Fibroblast of skin of back (primary cell): ENCODE results near the gene SCAF8.
A peak's percentile ranks its signal among the peaks of the same experiment; 100 is the strongest.
"Not testable (repeated sequence)": the region's sequence is repeated elsewhere in the genome, so short reads cannot be mapped to it uniquely, and the experiment has no call there.

ENCODE experiments used
- DNase-seq: peaks from one replicate; pipeline ENCODE4 v3.0.0-alpha.2; 2013

Gene SCAF8

DNA sequence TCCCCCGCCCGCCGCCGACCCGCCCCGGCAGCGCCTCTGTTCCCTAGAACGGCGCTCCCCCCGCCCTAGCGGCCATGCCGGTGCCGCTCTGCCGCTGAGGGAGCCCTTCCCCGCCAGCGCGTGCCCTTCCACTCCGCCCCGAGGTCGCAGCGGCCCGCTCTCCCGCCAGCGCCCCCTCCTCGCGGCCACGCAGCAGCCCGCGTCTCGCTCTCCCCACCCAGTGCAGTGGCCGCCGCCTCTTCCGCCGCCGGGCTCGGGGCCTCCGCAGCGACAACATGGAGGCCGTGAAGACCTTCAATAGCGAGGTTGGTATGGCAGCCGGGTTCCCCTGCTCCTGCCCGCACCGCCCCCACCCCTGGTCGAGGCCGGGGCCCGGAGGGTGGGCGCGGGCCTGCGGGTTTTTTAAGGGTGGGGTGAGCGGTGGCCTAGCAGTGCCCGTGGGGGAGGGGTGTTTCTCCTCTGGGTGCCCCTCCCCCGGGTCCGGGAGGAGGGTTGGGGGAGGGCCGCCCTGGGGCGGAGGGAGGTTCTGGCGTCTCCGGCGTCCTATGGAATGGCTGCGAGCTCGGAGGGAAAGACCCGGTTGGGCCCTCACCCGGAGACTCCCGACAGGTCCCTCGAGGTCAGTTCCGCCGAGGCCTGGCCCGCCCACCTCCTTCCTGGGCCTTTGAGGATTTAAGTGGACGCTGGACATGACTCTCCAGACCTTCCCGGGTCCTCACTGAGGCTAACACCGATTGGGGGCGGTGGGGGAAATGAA lies 588 bp downstream of the SCAF8 start:
- DNase-seq, result peak; percentile 97

DNA sequence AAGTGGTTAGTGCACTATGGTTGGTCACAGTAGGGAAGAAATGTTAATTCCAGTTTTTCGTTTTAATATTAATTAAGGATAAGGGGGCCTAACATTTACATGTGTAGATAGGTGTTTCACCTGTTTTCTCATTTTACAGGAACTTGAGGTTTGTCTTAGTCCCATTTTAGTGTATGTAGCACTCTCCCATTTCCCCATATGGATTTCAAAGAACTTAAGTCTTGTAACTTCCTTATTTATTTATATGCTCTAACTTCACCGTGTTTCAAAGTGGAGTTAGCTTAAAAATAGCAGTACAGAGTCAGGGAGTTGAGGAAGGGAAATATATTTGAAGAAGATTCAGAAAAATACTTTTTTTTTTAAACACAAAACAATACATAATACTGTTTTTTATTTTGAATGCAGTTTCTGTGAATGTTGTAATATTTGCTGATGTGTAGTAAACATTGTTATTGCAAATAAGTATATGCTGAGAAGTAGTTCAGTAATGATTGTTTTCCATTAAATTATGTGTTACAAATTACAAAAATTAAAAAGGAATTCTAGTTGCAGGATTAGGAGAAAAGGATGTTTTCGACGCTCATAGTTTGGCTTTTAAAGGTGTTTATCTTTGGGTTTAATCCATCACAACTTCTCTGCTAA lies 3.5 kb downstream of the SCAF8 start:
- no peak for DNase-seq

DNA sequence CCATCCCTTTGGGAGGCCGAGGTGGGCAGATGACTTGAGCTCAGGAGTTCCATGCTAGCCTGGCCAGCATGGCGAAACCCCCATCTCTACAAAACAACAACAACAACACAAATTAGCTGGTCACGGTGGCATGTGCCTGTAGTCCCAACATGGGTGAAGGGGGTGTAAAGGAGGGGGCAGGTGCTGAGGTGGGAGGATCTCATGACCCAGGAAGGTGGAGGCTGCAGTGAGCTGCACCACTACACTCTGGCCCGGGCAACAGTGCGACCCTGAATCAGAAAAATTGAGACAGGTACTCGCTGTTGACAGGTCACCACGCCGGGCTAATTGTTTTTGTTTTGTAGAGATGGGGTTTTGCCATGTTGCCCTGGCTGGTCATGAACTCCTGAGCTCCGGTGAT lies 4.2 kb downstream of the SCAF8 start:
- no peak for DNase-seq

DNA sequence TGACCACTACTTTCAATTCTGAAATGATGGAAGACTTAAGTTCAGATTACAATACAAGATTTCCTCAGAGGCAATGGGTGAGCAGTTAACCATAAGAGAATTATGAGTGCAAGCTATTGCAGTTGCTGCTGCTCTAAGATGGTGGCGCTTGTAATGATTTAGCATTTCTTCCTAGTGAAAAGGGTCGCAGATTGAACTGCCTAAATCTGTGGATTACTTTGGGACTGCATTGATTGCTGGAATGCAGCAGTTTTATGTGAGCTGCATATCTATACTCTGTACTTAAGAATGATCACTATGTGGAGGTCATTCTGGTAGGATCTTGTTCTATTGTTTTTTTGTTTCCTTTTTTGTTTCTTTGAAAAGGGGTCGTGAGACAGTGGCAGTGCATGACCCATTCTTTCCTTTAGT lies 5.3 kb downstream of the SCAF8 start:
- no peak for DNase-seq

DNA sequence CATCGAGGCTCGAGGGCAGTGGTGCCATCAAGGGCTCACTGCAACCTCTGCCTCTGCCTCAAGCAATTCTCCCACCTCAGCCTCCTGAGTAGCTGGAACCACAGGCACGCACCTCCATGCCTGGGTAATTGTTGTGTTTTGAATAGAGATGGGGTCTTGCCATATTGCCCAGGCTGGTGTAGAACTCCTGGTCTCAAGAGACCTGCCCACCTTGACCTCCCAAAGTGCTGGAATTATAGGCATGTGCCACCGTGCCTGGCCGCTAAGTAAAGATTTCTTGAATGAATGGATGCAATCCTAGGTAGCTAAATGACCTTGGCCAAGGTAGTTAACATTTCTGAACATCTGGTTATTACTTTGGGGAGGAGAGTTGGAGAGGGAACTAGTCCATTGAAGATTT lies 7.4 kb downstream of the SCAF8 start:
- DNase-seq, result no peak

DNA sequence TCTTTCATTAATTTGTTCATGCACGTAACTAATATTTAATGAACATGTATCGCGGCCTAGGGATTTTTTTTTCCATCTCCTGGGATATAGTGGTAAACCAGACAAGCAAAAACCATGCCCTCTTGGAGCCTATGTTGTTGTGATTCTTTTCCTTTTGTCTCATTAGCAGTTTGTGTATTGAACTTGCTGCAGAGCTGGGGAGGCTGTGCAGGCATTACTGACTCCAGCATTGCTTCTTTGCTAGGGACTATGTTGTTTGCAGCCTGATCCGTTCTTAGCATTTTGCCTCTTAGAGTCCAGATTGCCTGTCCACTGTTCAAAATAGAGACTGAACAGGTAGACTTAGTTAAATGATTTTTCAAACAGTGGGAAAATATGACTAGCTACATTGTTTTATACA lies 9.7 kb downstream of the SCAF8 start:
- DNase-seq, result no peak

DNA sequence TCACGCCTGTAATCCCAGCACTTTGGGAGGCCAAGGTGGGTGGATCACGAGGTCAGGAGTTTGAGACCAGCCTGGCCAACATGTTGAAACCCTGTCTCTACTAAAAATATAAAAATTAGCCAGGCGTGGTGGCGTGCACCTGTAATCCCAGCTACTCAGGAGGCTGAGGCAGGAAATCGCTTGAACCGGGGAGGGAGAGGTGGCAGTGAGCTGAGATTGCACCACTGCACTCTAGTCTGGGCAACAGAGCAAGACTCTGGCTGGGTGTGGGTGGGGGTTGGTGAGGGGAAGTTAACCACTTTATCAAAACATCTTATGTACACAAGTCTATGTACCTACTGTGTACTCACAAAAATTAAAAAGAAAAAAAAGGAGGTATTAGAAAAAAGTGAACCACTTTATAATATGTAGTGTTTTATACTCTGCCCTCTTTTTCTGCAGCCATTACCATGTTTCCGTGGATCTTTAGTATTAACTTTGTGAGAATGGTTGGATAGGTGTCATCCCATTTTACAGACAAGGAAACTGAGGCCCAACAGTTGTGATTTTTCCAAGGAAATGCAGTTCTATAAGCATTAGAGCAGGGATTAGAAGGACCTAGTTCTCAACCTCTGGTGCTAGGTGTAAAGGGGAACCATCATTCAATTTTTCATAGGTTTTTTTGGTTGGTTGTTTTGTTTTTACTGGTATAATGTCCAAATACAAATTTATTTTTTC lies 11.0 kb downstream of the SCAF8 start:
- not testable (repeated sequence) for DNase-seq

DNA sequence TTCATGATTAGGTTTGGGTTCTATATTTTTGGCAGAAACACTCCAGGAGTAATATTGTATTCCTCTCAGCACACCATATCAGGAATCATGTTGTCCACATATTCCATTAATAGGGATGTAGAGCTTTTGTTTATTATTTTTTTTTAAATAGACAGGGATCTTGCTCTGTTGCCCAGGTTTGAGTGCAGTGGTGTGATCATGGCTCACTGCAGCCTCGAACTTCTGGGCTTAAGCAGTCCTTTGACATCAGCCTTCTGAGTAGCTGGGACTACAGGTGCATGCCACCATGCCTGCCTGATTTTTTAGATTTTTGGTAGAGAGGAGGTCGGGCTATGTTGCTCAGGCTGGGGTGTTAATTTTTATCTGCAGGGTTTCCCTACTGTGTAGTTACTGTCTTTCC lies 12.0 kb downstream of the SCAF8 start:
- no peak for DNase-seq

DNA sequence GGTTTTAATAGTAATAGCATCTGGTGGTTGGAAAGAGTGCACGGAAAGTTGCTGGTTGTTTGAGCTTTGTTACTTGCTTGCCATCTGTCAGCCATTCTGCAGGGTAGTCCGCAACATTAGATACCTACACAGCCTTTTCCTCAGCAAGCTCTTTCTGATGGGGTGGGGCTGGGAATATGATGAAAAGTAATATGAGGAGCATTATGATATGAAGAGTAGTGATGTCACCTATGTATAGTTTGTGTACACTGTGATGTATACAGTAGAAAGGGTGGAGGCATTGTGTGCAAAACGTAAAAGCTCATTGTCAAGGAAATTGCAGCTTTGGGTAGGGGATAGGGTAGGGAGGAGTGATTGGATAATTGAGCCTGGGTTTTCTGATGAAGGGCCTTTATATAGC lies 16.1 kb downstream of the SCAF8 start:
- DNase-seq, result no peak

DNA sequence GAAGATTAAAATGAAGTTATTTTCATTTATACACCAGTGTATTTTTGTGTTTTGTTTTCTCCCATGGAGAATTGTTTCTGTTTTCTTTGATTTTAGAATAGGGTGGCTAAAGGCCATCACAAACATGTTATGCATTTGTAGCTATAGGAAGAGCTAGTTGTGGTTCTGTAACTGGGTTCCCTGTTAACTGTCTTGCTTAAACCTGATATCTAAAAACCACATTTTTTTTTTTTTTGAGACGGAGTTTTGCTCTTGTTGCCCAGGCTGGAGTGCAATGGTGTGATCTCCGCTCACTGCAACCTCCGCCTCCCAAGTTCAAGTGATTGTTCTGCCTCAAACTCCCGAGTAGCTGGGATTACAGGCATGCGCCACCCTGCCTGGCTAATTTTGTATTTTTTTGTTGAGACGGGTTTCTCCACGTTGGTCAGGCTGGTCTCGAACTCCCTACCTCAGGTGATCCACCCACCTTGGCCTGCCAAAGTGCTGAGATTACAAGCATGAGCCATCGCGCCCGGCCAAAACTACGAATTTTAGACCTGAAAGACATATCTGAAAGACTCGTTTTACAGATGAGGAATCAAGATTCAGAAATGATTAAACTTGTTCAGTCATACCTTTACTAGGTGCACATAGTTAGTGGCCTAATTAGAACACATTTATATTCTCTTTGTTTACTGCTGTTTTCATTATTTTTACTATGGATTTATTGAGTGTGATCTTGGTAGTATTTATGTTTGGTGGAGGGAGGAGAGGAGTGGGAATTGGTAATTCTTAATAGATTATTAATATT lies 18.0 kb downstream of the SCAF8 start:
- DNase-seq, result no peak

DNA sequence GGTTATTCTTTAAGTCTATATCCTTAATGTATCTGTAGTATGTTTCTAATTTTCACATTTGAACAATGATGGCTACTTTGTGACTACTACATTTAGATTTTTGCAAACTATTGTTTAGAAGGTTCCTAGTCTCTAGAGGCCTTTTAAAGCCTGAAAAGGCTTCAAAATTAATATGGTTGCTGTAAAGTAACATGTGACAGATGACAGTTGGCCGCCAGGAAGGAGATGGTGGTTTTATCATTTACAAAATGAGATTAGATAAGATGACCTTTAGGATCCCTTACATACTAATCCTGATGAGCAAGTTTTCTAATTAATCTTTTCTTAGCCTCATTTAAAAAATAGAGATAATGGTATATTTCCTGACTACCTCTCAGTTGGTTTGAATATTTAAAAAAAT lies 18.8 kb downstream of the SCAF8 start:
- no peak for DNase-seq

DNA sequence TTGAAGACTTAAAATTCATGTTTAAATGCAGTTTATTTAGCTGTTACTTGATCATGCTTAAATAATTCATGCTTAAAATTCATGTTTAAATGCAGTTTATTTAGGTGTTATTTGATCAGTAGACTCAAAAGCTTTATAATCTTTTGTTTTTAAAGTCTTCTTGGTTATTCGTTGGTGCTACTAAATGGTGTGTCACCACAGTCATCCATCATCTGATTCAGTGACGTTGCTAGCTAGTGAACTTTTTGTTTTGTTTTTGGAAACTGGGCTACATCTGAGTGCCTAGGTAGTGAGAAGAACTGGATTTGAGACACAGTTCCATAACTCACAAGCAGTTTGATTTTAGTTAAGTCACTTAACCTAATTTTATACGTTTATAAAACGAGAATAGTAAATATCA lies 20.9 kb downstream of the SCAF8 start:
- DNase-seq, result no peak

DNA sequence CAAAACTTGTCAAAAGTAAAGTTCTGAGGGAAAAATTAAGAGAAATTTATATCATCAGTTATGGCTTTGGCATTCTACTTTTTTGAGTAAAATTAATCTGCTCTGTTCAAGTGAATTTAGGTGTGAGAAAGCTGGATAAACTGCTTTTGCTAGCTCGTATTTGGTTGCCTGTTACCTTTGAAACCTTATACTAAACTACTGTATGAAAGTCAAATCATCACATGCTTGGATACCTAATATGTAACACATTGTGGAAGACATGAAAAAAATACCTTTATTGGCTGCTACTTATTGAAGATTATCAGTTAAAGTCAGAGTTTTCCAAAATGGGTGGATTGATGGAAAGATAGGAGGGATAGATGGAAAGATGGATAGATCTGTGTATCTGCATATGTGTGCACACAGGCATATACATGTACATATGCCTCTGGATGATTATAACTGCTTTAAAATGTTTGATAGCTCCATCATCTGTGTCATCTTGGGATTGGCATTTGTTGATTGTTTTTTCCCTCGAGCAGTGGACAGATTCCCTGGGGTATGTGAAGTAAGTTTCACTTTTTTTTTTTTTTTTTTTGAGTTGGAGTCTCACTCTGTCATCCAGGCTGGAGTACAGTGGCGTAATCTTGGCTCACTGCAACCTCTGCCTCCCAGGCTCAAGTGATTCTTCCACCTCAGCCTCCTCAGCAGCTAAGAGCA lies 24.3 kb downstream of the SCAF8 start:
- DNase-seq, result no peak

DNA sequence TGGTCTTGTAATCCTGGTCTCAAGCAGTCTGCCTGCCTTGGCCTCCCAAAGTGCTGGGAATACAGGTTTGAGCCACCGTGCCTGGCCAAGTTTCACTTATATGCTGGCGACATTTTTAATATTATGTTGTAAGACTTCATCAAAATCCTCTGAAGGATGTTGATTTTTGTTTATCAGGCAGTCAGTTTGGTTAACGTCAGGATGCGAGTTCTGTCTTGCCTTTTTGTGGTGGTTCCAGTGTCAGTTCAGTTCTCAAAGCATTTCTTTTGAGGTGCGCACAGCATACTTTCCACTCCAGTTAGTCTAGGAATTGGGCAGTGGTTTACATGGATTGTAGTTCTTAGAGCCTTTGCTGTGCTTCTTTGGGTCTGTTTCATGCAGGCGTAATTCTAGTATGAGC lies 24.9 kb downstream of the SCAF8 start:
- no peak for DNase-seq

DNA sequence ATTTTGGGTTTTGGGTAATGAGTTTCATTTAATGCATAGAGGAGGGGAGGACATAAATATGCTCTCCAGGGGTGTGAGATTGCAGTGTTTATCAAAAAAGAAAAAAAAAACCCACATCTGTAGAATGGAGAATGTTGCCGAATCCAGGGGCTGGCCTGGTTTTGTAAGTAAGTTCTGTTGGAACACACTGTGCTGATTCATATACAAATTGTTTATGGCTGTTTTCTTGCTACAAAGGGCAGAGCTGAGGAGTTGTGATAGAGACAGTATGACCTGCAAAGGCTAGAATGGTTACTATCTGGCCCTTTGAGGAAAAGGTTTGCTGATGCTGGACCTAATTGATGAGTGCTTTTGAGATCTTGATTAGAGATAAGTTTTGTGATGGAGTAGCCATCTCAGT lies 30.4 kb downstream of the SCAF8 start:
- DNase-seq, result no peak

DNA sequence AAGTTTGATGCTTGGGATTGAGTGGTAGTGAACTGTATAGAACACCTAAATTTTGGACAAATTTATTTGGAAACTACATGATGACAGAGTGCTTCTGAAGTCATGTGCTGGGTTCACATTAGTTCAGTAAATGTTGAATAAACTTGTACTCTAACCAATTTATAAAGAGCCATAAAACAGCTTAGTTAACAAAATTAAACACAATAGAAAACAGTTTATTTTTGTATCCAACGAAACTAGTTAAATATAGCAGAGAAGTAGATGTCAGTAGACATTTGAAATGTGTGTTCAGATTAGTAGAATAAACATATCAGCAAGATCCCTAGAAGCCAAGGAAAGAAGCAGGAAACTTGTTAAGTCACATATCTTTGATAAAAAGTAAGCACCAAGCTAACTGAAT lies 32.1 kb downstream of the SCAF8 start:
- DNase-seq, result no peak

DNA sequence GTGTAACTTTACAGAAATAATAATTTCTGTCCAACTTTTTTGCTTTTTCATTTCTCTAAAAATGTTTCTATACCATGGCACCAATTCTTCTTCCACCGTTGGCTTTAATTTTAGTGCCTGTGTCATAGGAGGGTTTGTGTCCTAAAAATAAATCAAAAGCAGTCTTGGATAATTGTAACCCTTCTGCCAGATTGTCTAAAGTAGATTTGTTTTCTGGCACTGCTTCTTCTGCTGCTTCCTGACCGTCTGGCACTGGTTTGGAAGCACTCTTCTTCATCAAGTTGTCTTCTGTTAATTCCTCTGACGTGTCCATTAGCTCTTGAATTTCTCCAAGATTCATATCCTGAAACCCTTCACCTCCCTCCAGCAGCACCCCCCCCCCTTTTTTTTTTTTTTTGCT lies 33.1 kb downstream of the SCAF8 start:
- DNase-seq, result no peak

DNA sequence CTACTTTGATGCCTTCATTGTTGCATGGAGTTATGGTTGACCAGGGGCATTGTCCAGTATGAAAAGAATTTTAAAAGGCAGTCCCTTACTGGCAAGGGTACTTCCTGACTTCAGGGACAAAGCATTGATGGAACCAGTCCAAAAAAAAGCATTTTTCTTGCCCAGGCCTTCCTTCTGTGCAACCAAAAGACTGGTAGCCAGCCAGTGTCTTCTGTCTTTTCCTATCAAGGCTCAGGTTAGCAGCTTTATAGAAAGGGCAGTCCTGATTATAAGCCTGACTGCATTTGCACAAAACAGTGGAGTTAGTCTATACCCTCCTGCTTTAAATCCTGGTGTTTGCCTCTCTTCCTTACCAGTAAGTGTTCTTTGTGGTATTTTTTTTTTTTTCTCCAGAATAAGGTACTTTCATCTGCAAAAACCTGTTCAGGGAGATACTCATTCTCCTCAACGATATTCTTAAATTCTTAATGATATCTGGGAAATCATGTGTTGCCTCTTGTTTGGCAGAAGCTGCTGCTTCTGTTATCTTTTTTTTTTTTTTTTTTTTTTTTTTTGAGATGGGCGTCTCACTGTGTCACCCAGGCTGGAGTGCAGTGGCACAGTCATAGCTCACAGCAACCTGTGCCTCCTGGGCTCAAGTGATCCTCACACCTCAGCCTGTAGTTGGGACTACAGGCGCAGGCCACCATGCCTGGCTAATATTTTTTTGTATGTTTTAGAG lies 33.9 kb downstream of the SCAF8 start:
- DNase-seq, result peak; percentile 41

DNA sequence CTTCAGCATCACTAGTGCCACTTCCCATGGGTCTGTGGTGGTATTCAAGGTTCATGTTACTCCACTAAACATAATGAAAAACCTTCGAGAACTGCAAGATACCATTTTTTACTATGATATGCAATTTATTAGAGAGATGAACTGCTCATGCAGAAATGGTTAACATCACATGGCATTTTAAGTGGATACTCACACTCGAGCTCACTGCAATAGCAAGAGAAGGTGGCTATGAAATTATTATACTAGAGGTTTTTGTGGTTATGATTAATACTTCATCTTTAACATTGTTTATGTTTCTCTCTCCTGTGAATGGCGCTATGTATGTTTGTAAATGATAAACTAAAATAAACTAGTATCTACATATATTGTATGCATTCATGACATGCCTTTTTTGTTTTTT lies 35.1 kb downstream of the SCAF8 start:
- DNase-seq, result no peak

DNA sequence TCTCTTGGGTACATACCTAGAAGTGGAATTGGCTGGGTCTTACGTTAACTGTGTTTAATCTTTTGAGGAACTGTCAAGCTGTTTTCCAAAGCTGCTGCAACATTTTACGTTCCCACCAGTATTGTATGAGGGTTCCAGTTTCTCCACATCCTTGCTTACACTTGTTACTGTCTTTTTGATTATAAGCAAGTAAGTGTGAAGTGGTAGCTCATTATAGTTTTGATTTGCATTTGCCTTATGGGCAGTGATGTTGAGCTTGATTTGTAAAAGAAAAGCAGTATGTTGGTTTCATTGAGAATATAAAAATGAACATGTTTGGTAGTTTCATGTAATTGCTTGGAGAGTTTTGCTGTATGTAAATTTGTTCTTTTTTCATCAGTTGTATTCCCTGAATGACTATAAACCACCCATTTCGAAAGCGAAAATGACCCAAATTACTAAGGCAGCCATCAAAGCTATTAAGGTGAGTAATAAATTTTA lies 40.4 kb downstream of the SCAF8 start:
- DNase-seq, result no peak

DNA sequence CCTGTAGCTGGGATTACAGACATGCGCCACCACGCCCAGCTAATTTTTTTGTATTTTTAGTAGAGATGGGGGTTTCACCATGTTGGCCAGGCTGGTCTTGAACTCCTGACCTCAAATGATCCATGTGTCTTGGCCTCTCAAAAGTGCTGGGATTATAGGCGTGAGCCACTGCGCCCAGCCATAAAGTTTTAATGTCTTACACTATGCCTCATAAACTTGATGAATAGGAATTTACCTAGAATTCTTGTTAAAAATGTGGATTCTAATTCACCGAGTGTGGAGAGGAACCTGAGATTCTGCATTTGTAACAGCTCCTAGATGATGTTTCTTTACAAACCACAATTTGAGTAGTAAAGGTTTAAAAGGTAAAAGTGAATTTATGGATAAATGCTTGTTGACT lies 45.9 kb downstream of the SCAF8 start:
- DNase-seq, result not testable (repeated sequence)

DNA sequence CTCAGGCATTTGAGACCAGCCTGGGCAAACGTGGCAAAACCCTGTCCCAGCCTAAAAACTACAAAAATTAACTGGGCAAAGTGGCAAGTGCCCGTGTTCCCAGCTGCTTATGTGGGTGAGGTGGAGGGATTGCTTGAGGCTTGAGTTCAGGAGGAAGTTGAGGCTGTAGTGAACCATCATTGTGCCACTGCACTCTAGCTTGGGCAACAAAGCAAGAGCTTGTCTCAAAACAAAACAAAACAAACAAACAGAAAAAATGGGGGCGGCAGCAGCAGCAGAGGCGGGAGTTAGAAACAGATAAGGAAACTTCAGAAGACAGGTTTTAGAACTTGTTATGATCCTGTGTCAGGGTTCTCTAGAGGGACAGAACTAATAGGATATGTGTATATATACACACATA lies 49.0 kb downstream of the SCAF8 start:
- DNase-seq, result no peak
